Gastroesophageal sphincter (tissue), 4 donors: ENCODE measurements around the gene OR10H1. TPM values are rescaled to one million over a fixed set of nuclear protein-coding genes. Genes with fewer than 3 reads are reported as not detected.

ENCODE experiments used
- ATAC-seq: fragments of 150-250 bp; one replicate; pipeline ENCODE4 v1.9.1; 2016; ENCODE audit warnings: mild to moderate bottlenecking, moderate library complexity
- H3K27ac ChIP-seq, 4 donors: fragments of 200-600 bp; sonication (generic) in 3 of 4; 1 replicate in 3 of 4; 2 replicates in 1 of 4; pipeline ENCODE4 v1.5.1; 2016 to 2019
- H3K27me3 ChIP-seq: fragments of 200-600 bp; sonication (generic); one replicate; pipeline ENCODE4 v1.5.1; 2019
- H3K36me3 ChIP-seq, 2 donors: fragments of 200-600 bp; sonication (generic); one replicate each; pipeline ENCODE4 v1.5.1; 2019; ENCODE audit warnings: control low read depth in 1 of 2
- H3K4me1 ChIP-seq, 3 donors: fragments of 200-600 bp; sonication (generic); 1 replicate in 2 of 3; 2 replicates in 1 of 3; pipeline ENCODE4 v1.5.1; 2016 to 2019; ENCODE audit warnings: control low read depth in 2 of 3
- H3K4me3 ChIP-seq, 2 donors: fragments of 200-600 bp; sonication (generic); one replicate each; pipeline ENCODE4 v1.5.1; 2019; ENCODE audit warnings: mild to moderate bottlenecking in 1 of 2, moderate library complexity in 1 of 2
- H3K9me3 ChIP-seq, 3 donors: fragments of 200-600 bp; sonication (generic); one replicate each; pipeline ENCODE4 v1.5.1; 2017 to 2019; ENCODE audit warnings: control low read depth in 2 of 3
- EP300 ChIP-seq: sonication (generic); formaldehyde crosslinking; IDR thresholded peaks from one replicate; pipeline ENCODE4 v1.6.1; 2017; ENCODE audit warnings: antibody characterized with exemption, mild to moderate bottlenecking
- POLR2A ChIP-seq, 2 donors: fragments of 450-650 bp; IDR thresholded peaks; one replicate each; pipeline ENCODE4 v1.6.1; 2017; ENCODE audit warnings: antibody characterized with exemption in 2 of 2, mild to moderate bottlenecking in 2 of 2, moderate library complexity in 1 of 2
- POLR2AphosphoS5 ChIP-seq: sonication (generic); formaldehyde crosslinking; IDR thresholded peaks from one replicate; pipeline ENCODE4 v1.6.1; 2017; ENCODE audit warnings: antibody characterized with exemption
- WGBS, 2 donors: methylation state at CpG; one replicate each; pipeline ENCODE4 v1.1.5; 2018; ENCODE audit warnings: low coverage in 1 of 2; 5-methylcytosine and 5-hydroxymethylcytosine counted together
- total RNA-seq, 4 donors: library from RNA; depleted of rRNA; stranded (reverse); fragments of >200 nt; gene quantifications; one replicate each; pipeline ENCODE4 v1.1.0, GENCODE V29; 2016
- TF ChIP-seq, protein P1 (sequence below), 4 experiments: fragments of 200-600 bp in 2 of 4; fragments of 450-650 bp in 2 of 4; sonication (generic) in 1 of 4; IDR thresholded peaks; one replicate each; pipeline ENCODE4 v1.5.1; 2017 to 2019; ENCODE audit warnings: antibody characterized with exemption in 4 of 4, mild to moderate bottlenecking in 2 of 4, moderate library complexity in 2 of 4

OR10H1 gene, protein sequence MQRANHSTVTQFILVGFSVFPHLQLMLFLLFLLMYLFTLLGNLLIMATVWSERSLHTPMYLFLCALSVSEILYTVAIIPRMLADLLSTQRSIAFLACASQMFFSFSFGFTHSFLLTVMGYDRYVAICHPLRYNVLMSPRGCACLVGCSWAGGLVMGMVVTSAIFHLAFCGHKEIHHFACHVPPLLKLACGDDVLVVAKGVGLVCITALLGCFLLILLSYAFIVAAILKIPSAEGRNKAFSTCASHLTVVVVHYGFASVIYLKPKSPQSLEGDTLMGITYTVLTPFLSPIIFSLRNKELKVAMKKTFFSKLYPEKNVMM
- total RNA-seq, result not detected

DNA sequence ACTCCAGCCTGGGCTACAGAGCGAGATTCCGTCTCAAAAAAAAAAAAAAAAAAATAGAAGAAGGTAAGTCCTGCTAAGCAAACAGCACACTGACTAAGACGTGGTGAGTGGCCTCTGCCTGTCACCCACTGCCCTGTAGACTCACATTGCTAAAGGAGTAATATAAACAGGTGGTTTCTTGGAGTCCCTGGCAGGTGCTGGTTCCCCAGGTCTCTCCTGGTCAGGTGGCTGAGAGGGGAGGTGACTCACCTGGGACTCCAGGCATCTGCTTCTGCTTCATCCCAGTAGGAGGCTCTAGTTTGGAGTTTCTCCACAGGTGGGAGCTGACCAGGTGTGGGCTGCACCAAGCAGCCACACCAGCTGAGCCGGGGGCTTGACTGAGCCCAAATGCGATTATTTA, at the start of gene OR10H1:
Gene OR10H1 (minus strand): TSS at position 359 of the 400 bp plus-strand sequence. CDS start 7,627 bp downstream, outside the sequence.
- ATAC-seq, result no peak
- 0 to 57% methylated on average over 1 to 2 of the region's 5 CpGs for WGBS, 2 donors
- Histone ChIP-seq H3K27me3 (peaks cover 68% of the 10 kb centered on the region), H3K9me3 (no peaks in the 10 kb centered on the region), H3K36me3 (no peaks in the 10 kb centered on the region), H3K4me1 (no peaks in the 10 kb centered on the region), H3K4me3 (no peak within 1 kb of the TSS), H3K27ac (no peak within 1 kb of the TSS)
- TF ChIP-seq, protein P1, sequence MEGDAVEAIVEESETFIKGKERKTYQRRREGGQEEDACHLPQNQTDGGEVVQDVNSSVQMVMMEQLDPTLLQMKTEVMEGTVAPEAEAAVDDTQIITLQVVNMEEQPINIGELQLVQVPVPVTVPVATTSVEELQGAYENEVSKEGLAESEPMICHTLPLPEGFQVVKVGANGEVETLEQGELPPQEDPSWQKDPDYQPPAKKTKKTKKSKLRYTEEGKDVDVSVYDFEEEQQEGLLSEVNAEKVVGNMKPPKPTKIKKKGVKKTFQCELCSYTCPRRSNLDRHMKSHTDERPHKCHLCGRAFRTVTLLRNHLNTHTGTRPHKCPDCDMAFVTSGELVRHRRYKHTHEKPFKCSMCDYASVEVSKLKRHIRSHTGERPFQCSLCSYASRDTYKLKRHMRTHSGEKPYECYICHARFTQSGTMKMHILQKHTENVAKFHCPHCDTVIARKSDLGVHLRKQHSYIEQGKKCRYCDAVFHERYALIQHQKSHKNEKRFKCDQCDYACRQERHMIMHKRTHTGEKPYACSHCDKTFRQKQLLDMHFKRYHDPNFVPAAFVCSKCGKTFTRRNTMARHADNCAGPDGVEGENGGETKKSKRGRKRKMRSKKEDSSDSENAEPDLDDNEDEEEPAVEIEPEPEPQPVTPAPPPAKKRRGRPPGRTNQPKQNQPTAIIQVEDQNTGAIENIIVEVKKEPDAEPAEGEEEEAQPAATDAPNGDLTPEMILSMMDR (IDR thresholded peaks at IDR 0.05), result no peak
- TF ChIP-seq POLR2AphosphoS5, result no peak
- TF ChIP-seq POLR2A (IDR thresholded peaks at IDR 0.05), result no peak
- TF ChIP-seq EP300, result no peak

DNA sequence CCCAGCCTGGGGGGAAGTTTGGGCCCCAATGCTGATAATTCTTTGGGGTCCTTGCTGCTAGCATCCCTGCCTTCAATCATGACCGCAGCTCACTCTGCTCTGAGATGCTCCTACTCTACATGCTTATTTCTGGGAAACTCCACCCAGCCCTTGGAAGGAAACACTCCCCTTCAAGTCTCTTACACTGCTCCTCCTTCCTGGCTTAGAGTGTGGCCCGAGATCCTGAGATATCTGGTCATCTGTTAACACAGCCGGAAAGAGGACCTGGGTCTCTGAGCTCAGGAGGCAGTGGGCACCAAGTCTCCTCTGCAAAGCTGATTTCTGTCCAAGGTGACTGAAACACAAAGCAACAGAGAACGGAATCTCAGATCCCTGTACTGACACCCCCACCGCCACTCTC, 49.4 kb upstream of the OR10H1 start:
- H3K27ac ChIP-seq, result no peak overlapping the region
- no peaks in the 10 kb centered on the region for H3K4me1 ChIP-seq
- H3K27me3 ChIP-seq, result peaks cover 51% of the 10 kb centered on the region
- no peaks in the 10 kb centered on the region for H3K36me3 ChIP-seq
- no peaks in the 10 kb centered on the region for H3K9me3 ChIP-seq
- TF ChIP-seq POLR2A (IDR thresholded peaks at IDR 0.05), result no peak
- TF ChIP-seq POLR2AphosphoS5, result no peak
- TF ChIP-seq, protein P1 (IDR thresholded peaks at IDR 0.05), result no peak
- no peak for TF ChIP-seq EP300
- 48 to 79% methylated on average over 2 to 3 of the region's 5 CpGs for WGBS, 2 donors
- ATAC-seq, result no peak
- no peak overlapping the region for H3K4me3 ChIP-seq

DNA sequence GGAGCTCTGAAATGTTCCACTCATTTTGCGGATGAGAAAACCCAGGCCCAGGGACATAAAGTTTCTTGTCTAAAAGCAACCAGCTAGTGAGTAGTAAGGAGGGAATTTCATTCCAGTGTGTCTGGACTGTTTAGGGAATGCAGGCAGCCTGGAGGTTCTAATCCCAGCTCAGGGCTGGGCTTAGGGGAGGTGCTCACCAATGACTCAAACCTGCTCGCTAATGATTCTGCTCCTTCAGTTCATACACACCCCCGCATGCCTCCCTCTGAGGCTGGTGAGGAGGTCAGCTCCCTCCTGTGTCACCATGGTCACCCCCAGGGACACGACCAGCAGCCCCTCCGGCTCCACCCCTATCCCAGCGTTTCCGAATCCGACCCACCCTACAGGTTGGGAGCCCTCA, 47.8 kb upstream of the OR10H1 start:
- Histone ChIP-seq H3K4me1 (no peaks in the 10 kb centered on the region), H3K4me3 (no peak overlapping the region), H3K27ac (no peak overlapping the region), H3K36me3 (no peaks in the 10 kb centered on the region), H3K27me3 (peaks cover 46% of the 10 kb centered on the region), H3K9me3 (no peaks in the 10 kb centered on the region)
- WGBS, 2 donors, result 61 to 67% methylated on average over 2 to 4 of the region's 8 CpGs
- no peak for ATAC-seq
- TF ChIP-seq POLR2A (IDR thresholded peaks at IDR 0.05) (no peak), EP300 (no peak), POLR2AphosphoS5 (no peak)
- TF ChIP-seq, protein P1 (IDR thresholded peaks at IDR 0.05), result no peak

DNA sequence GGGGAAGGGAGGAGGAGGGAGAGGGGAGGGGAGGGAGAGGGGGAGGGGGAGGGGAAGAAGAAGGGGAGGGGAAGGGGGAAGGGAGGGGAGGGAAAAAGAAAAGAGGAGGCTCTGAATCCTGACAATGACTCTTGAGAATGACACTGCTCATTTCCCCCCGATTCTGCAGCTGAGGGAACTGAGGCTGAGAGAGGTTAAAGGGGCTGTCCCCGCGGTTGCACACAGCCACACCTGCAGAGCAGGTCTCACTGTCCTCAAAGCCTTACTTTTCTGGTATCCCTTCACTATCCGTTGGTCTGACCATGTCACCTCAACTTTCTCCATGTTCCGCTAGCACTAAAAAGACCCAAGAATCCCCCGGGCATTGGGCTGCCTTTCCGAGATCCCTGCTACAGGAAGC, 47.0 kb upstream of the OR10H1 start:
- 35% methylated on average over 6 of the region's 7 CpGs; no CpG with 5 or more reads in 1 of the 2 donors for WGBS, 2 donors
- Histone ChIP-seq H3K27me3 (peaks cover 47% of the 10 kb centered on the region), H3K36me3 (no peaks in the 10 kb centered on the region), H3K4me3 (no peak overlapping the region), H3K9me3 (no peaks in the 10 kb centered on the region), H3K4me1 (no peaks in the 10 kb centered on the region), H3K27ac (no peak overlapping the region)
- TF ChIP-seq POLR2AphosphoS5 (no peak), EP300 (no peak), POLR2A (IDR thresholded peaks at IDR 0.05) (no peak)
- TF ChIP-seq, protein P1 (IDR thresholded peaks at IDR 0.05), result no peak
- ATAC-seq, result no peak

DNA sequence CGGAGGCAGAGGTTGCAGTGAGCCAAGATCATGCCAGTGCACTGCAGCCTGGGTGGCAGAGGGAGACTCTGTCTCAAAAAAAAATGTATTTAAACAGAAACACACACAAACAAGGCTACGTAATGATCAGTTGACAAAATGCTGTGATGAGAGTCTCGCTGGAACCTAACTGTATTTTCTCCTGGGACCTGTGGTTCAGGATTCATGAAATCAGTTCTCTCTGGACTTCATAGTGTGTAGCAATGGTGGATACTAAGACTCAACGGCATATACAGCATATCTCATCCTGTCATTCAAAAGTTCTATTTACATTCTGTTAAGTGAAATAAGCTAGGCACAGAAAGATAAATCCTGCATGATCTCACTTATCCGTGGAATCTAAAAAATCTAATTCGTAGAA, 45.1 kb upstream of the OR10H1 start:
- no peaks in the 10 kb centered on the region for H3K9me3 ChIP-seq
- H3K4me1 ChIP-seq, result no peaks in the 10 kb centered on the region
- H3K27me3 ChIP-seq, result peaks cover 52% of the 10 kb centered on the region
- H3K36me3 ChIP-seq, result no peaks in the 10 kb centered on the region
- no peak overlapping the region for H3K27ac ChIP-seq
- WGBS, 2 donors, result 57 to 71% methylated on average over 3 to 6 of the region's 6 CpGs
- TF ChIP-seq, protein P1 (IDR thresholded peaks at IDR 0.05), result no peak
- no peak for TF ChIP-seq POLR2A (IDR thresholded peaks at IDR 0.05)
- TF ChIP-seq POLR2AphosphoS5, result no peak
- no peak for TF ChIP-seq EP300
- ATAC-seq, result no peak
- no peak overlapping the region for H3K4me3 ChIP-seq
